ENCODE data around the gene TLE7. TPM values are rescaled to one million over a fixed set of nuclear protein-coding genes. Genes with fewer than 3 reads are reported as not detected.
A peak's percentile ranks its signal among the peaks of the same experiment; 100 is the strongest.

The TLE7 gene
- total RNA-seq, 4 donors from 2014 or later = not detected

- peaks cover 0 to 43% (median 0%) of the 10 kb centered on the region in 4 donors for H3K27me3 ChIP-seq
- 83% methylated on average over 7 of the region's 71 CpGs for WGBS
- H3K9me3 ChIP-seq = peaks cover 0 to 56% (median 40%) of the 10 kb centered on the region in 4 donors
- no peak overlapping the region for H3K4me3 ChIP-seq
- H3K4me1 ChIP-seq = no peaks in the 10 kb centered on the region
- no peak for DNase-seq (ENCODE audit: extremely low spot score)
- H3K27ac ChIP-seq (replicated peaks in 1 of 4) = no peak overlapping the region
- intact Hi-C loops (cut with DNase I) = no loop called here
- H3K36me3 ChIP-seq = no peaks in the 10 kb centered on the region
- TF ChIP-seq CTCF (IDR thresholded peaks at IDR 0.05) (peak in 1 of 3 experiments; percentile 28), POLR2A (IDR thresholded peaks at IDR 0.05; ENCODE audit: low read depth) (no peak)
Measured at GRCh38 chr16:71441348-71442050, 355 bp downstream of the TLE7 start.

- Histone ChIP-seq H3K27ac (replicated peaks in 1 of 4) (no peak overlapping the region), H3K4me1 (no peaks in the 10 kb centered on the region), H3K36me3 (no peaks in the 10 kb centered on the region), H3K9me3 (peaks cover 0 to 49% (median 33%) of the 10 kb centered on the region in 4 donors), H3K27me3 (peaks cover 0 to 48% (median 0%) of the 10 kb centered on the region in 4 donors), H3K4me3 (no peak overlapping the region)
- no peak for TF ChIP-seq CTCF (IDR thresholded peaks at IDR 0.05)
- TF ChIP-seq EP300 (IDR thresholded peaks at IDR 0.05) = no peak
- no peak for TF ChIP-seq POLR2AphosphoS5 (IDR thresholded peaks at IDR 0.05)
- TF ChIP-seq POLR2A (IDR thresholded peaks at IDR 0.05; ENCODE audit: low read depth) = no peak
- WGBS = 74% methylated on average over 23 of the region's 25 CpGs
- DNase-seq (ENCODE audit: extremely low spot score) = no peak
- intact Hi-C loops (cut with DNase I) = no loop called here
Measured at GRCh38 chr16:71440669-71441347, 1.0 kb downstream of the TLE7 start.

GRCh38 chr16:71439523-71439922 is 2.3 kb downstream of the TLE7 start:
- no peak for TF ChIP-seq EP300 (IDR thresholded peaks at IDR 0.05)
- TF ChIP-seq CTCF (IDR thresholded peaks at IDR 0.05) = no peak
- no peak for TF ChIP-seq POLR2AphosphoS5 (IDR thresholded peaks at IDR 0.05)
- TF ChIP-seq POLR2A (IDR thresholded peaks at IDR 0.05; ENCODE audit: low read depth) = no peak
- no peaks in the 10 kb centered on the region for H3K36me3 ChIP-seq
- WGBS = 31% methylated on average over 3 of the region's 3 CpGs
- no peaks in the 10 kb centered on the region for H3K4me1 ChIP-seq
- peaks cover 0 to 50% (median 0%) of the 10 kb centered on the region in 4 donors for H3K27me3 ChIP-seq
- H3K9me3 ChIP-seq = peaks cover 0 to 36% (median 20%) of the 10 kb centered on the region in 4 donors
- no peak for DNase-seq (ENCODE audit: extremely low spot score)
- intact Hi-C loops (cut with DNase I) = no loop called here
- no peak overlapping the region for H3K4me3 ChIP-seq
- H3K27ac ChIP-seq (replicated peaks in 1 of 4) = no peak overlapping the region

- no peak for DNase-seq (ENCODE audit: extremely low spot score)
- 84% methylated on average over 7 of the region's 7 CpGs for WGBS
- H3K27me3 ChIP-seq = peaks cover 0 to 52% (median 0%) of the 10 kb centered on the region in 4 donors
- H3K27ac ChIP-seq (replicated peaks in 1 of 4) = no peak overlapping the region
- peaks cover 0 to 6% (median 2%) of the 10 kb centered on the region in 4 donors for H3K9me3 ChIP-seq
- intact Hi-C loops (cut with DNase I) = no loop called here
- no peak for TF ChIP-seq EP300 (IDR thresholded peaks at IDR 0.05)
- no peak for TF ChIP-seq POLR2A (IDR thresholded peaks at IDR 0.05; ENCODE audit: low read depth)
- no peak for TF ChIP-seq CTCF (IDR thresholded peaks at IDR 0.05)
- no peak for TF ChIP-seq POLR2AphosphoS5 (IDR thresholded peaks at IDR 0.05)
- H3K4me1 ChIP-seq = no peaks in the 10 kb centered on the region
- no peak overlapping the region for H3K4me3 ChIP-seq
- H3K36me3 ChIP-seq = no peaks in the 10 kb centered on the region
Measured at GRCh38 chr16:71436473-71436872, 5.4 kb downstream of the TLE7 start.

Measured in esophagus muscularis mucosa (tissue), 4 donors.